HG03060 (cell line): ENCODE data around the gene TLE3.

ENCODE experiments used
- ATAC-seq: cut with Tn5 transposase; IDR thresholded peaks from one replicate; pipeline ENCODE4 v1.9.1; 2021; ENCODE audit warnings: low read depth, moderate number of reproducible peaks; ENCODE audit not compliant: unreplicated experiment

TLE3 gene

DNA sequence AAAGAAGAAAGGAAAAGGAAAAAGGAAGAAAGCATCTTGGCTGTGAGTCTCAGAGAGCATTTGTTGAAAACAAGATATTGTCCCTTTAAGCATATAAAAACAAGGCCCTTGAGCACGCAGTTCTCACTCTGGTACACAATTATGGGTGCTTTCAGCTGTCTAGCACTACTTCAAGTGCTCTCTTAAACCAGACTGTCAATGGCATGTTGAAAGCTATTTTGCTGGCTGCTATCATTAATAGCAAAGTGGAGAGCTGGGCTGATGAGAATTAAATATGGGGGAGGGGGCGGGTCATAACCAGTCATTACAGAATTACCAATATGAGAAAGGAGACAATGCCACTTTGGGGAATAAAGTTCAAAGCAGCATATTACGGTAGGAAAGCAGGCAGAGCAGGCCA is 9.3 kb downstream of the TLE3 start:
- no peak for ATAC-seq

DNA sequence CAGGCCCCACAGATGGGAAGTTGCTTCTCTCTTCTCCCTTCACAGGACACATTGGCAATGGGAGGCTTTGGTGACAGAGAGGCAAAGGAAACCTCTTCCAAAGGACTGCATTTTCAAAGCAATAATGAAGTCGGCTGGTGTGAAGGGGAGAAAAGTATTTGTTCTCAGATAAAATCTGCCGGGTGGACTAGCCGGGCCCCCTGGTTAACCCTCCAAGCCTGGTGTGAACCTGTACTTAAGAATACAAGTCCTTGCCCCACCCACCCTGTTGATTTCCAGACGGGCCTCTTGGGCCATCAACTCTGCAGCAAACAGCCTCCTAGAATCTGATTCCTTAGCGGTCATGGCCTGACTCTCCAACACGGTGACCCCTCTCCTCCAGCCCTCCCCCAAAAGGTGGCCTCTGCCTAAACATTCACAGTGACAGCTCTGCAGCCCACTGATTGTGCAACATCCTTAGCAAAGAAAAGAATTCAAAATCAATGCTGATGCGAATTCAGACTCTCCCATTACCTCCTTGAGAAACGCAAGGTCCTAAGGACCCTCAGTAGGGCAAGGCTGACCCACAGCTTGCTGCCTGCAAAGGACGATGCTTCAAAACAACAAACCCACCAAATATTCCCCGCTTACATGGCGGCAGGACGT is 9.9 kb downstream of the TLE3 start:
- ATAC-seq: no peak

- ATAC-seq: no peak
These were observed 11.1 kb downstream of the TLE3 start for GRCh38 chr15:70086636-70087035.

DNA sequence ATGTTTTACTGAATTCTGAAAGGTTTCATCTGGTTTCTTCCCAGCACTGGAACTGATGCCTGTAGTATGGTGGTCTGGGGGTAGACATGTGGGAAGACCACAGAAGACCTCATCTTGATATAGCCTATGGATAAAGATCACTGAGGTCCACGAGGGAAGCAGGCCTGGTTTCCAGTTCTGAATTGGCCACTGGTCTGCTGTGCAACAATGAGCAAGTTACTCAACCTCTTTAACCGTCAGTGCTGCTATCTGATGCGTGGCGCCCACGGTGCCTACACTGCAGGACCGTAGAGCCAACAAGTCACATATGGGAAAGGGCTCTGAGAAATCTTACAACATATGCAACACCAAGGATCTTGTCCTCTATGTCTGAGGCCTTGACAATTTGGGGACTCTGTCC is 13.3 kb downstream of the TLE3 start:
- no peak for ATAC-seq

DNA sequence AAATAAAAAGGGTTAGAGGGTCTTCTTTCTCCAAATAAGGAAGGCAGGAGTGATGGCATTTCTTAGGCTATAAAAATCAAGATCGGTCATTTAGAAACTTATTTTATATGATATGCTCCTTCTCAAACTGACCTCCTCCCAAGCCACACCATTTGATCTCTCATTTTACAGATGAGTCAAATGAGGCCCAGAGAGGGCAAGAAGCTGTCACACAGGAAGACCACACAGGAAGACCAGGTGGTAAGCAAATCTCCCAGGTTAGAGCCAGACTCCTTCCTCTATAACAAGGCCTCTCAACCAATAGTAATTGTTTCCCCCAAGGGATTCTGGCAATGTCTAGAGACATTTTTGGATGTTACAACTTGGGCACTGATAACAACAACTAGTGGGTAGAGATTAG is 13.8 kb downstream of the TLE3 start:
- ATAC-seq: peak; percentile 62

GRCh38 chr15:70083418-70083817 is 14.3 kb downstream of the TLE3 start:
- ATAC-seq: no peak

GRCh38 chr15:70082281-70082900 is 15.3 kb downstream of the TLE3 start:
- no peak for ATAC-seq

- no peak for ATAC-seq
These were observed 16.1 kb downstream of the TLE3 start for GRCh38 chr15:70081612-70082011.

GRCh38 chr15:70080347-70080746 is 17.4 kb downstream of the TLE3 start:
- no peak for ATAC-seq

DNA sequence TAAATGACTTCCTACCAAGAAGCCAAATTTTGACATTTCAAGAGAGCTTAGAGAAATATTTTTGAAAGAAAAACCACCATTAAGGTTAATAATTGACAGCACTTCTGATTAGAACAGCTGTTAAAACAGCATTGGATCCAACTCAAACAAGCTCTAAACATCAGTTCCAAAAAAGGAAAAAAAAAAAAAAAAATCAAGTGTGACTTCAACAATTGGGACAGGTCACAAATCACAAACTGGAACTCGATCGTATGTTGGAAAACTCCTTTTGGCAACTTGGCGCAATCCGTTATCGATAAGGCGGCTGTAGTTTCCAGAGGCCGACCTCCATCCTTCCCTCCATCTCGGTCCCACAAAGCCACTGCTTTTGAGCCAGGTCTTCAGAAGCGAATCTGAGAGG is 17.8 kb downstream of the TLE3 start:
- ATAC-seq: no peak

GRCh38 chr15:70078578-70079417 is 18.9 kb downstream of the TLE3 start:
- ATAC-seq: no peak

- no peak for ATAC-seq
These were observed 20.2 kb downstream of the TLE3 start for GRCh38 chr15:70077188-70078147.

GRCh38 chr15:70074380-70074779 is 23.3 kb downstream of the TLE3 start:
- no peak for ATAC-seq

GRCh38 chr15:70072479-70072878 is 25.2 kb downstream of the TLE3 start:
- no peak for ATAC-seq

DNA sequence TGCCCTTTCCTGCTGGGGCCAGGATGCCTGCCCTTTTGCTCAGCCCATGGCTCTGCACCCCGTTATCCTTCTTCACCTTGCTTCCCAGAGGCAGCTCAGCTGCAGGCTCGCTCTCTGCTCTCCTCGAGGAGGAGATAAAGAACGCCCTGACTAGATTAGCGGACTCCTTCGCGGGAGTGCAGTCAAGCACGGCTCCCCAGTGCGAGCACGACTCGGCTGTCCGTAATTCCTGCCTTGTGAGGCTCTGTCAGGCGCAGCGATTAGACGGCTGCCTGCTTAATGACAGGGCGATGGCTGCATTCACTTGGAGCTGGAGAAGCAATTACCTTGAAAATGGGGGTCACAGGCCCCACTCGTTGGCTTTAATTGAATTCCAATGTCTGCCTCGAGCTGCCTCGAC is 25.9 kb downstream of the TLE3 start:
- no peak for ATAC-seq

DNA sequence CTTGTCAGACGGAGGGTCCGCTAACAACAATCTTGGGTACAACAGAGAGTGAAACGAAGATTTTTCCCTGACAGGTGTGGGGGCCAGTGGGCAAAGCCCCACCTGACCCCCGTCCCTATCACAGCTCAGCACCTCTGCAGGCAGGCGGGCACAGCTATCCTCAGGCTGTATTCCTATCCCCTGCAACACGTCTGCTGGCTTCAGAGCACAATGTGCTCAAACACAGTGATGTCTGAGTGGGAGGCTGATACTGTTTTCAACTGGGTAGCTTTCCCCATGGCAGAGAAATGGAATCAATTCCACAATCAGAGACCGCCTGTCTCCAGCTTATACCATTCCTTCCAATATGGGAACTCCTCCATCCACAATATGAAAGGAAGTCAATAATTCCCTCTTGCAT is 28.0 kb downstream of the TLE3 start:
- no peak for ATAC-seq

DNA sequence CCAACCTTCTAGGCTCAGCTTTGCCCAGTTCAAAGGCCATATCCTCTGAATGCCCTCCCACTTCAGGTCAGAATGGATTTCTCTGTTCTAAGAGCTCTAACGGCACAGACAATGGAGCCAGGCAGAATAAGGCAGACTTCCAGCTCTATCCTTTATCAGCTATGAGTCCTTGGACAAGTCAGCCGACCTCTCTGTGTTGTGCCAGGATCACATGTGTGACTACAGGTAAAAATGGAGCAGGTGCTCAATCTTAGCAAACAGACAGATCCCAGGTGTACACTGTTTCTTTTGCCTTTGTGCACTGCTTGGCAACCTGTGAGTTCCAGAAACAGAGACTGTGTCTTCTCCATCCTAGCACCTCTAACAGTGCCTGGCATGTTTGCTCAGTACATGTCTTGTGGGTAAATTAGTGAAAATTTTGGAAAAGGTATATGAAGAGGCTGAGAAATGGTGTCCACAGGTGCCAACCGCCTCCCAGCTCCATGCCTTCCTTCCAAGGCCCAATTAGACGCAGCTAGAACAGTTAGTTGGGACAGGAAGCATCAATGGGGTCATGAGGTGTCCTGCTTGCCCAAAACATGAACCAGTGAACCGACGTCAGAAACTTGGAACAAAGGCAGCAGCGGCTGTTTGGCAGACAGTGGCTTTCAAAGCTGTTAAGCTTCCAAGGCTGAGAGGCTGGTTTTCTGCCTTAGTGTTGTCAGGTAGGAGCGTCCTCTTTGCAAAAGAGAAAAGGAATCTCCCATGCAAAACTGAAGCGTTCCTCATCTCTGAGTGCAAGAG is 28.7 kb downstream of the TLE3 start:
- ATAC-seq: no peak

DNA sequence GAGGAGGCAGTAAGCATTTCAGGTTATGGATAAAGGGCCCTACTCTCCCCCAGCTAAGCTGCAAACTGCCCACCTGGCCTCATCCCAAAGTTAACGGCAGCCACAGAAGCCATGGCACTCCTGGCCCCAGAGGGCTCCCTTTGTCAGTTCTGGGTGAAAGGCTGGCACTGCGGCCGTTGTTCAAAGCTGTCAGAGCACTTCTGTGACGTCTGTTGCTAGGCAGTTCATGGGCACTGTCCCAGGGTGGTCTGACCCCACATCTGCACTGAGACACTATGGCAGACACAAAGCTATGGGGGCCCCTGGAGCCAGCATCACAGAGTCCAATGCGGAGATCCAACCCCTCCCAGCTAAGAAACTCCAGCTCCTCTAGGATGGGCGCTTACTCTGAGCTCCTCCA is 30.0 kb downstream of the TLE3 start:
- no peak for ATAC-seq

DNA sequence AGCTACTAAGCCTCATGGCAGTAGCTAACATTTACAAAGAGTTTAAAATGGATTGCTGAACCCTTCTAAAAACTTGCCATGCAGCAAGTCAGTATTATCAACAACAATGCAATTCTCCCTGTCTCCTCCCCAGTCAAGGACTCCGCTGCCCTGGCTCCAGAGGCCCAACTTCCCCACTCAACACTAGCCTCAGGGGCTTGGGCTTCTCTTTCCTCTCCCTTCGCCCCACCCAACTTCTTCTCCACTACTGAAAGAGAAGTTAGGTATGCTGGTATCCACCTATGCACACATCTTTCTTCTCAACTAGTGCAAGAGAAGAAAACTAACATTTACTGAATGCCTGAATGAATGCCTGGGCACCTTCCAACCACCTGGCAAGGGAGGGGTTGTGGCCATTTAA is 30.7 kb downstream of the TLE3 start:
- ATAC-seq: no peak

GRCh38 chr15:70066447-70066846 is 31.3 kb downstream of the TLE3 start:
- no peak for ATAC-seq
